HepG2 (cell line): ENCODE measurements around the gene RPL23. TPM values are rescaled to one million over a fixed set of nuclear protein-coding genes. Genes with fewer than 3 reads are reported as not detected.

Source experiments
- GPN1 ChIP-seq: sonication (generic); formaldehyde crosslinking; IDR thresholded peaks from 2 replicates; pipeline ENCODE4 v1.5.1; 2020; ENCODE audit warnings: missing genetic modification reagents, borderline replicate concordance
- HNRNPUL1 ChIP-seq: fragments of 200-400 bp; formaldehyde crosslinking; IDR thresholded peaks from 2 replicates; pipeline ENCODE4 v1.6.1; 2017; ENCODE audit warnings: low read depth, mild to moderate bottlenecking, low read length, moderate library complexity
- JUN ChIP-seq: sonication (generic); formaldehyde crosslinking; IDR thresholded peaks from 2 replicates; pipeline ENCODE4 v1.4.0; 2020; ENCODE audit warnings: mild to moderate bottlenecking, missing genetic modification reagents
- KLF16 ChIP-seq, 2 experiments: sonication (generic) in 1 of 2; formaldehyde crosslinking in 1 of 2; IDR thresholded peaks; 2 replicates each; pipeline versions ENCODE4 v1.6.1 to v1.8.0; 2016 to 2023; ENCODE audit warnings: missing genetic modification reagents in 2 of 2, missing compliant biosample characterization in 1 of 2
- KLF9 ChIP-seq: IDR thresholded peaks from 2 replicates; pipeline ENCODE4 v1.6.1; 2016; ENCODE audit warnings: low read depth
- MTA3 ChIP-seq: sonication (generic); formaldehyde crosslinking; IDR thresholded peaks from 2 replicates; pipeline ENCODE4 v1.4.0; 2020; ENCODE audit warnings: missing genetic modification reagents
- NCOR1 ChIP-seq: fragments of 200-600 bp; sonication (generic); IDR thresholded peaks from 2 replicates; pipeline ENCODE4 v1.7.0; 2017; ENCODE audit warnings: antibody characterized with exemption, low read length, borderline replicate concordance
- NFE2 ChIP-seq: sonication (generic); formaldehyde crosslinking; IDR thresholded peaks from 2 replicates; pipeline ENCODE4 v1.4.0; 2020; ENCODE audit warnings: missing genetic modification reagents
- NFIB ChIP-seq: sonication (generic); formaldehyde crosslinking; IDR thresholded peaks from 2 replicates; pipeline ENCODE4 v1.9.0; 2021; ENCODE audit warnings: missing genetic modification reagents, mild to moderate bottlenecking, borderline replicate concordance
- PREB ChIP-seq: sonication (generic); formaldehyde crosslinking; IDR thresholded peaks from 2 replicates; pipeline ENCODE4 v1.4.0; 2020; ENCODE audit warnings: missing genetic modification reagents
- SP4 ChIP-seq: sonication (generic); formaldehyde crosslinking; IDR thresholded peaks from 2 replicates; pipeline ENCODE4 v1.8.1; 2023; ENCODE audit warnings: mild to moderate bottlenecking, missing genetic modification reagents
- TCF7 ChIP-seq: sonication (generic); IDR thresholded peaks from 2 replicates; pipeline ENCODE4 v1.6.1; 2016; ENCODE audit warnings: antibody characterized with exemption, low read depth
- TFDP1 ChIP-seq: IDR thresholded peaks from 2 replicates; pipeline ENCODE4 v1.6.1; 2016; ENCODE audit warnings: missing compliant biosample characterization, missing genetic modification reagents, borderline replicate concordance
- ZFX ChIP-seq: sonication (generic); formaldehyde crosslinking; IDR thresholded peaks from 2 replicates; pipeline ENCODE4 v1.4.0; 2020; ENCODE audit warnings: mild to moderate bottlenecking, low read depth, missing genetic modification reagents, moderate library complexity
- ZNF121 ChIP-seq: sonication (generic); formaldehyde crosslinking; IDR thresholded peaks from 2 replicates; pipeline ENCODE4 v1.5.0; 2020; ENCODE audit warnings: mild to moderate bottlenecking, missing genetic modification reagents
- ZNF326 ChIP-seq: sonication (generic); formaldehyde crosslinking; IDR thresholded peaks from 2 replicates; pipeline ENCODE4 v1.4.0; 2020; ENCODE audit warnings: missing genetic modification reagents, borderline replicate concordance
- ZNF513 ChIP-seq: sonication (generic); formaldehyde crosslinking; conservative IDR thresholded peaks from 2 replicates; pipeline ENCODE4 v1.5.0; 2020; ENCODE audit warnings: missing genetic modification reagents
- ZNF629 ChIP-seq: sonication (generic); formaldehyde crosslinking; conservative IDR thresholded peaks from 2 replicates; pipeline ENCODE4 v1.5.0; 2020; ENCODE audit warnings: missing genetic modification reagents
- ZNF670 ChIP-seq: sonication (generic); formaldehyde crosslinking; IDR thresholded peaks from 2 replicates; pipeline ENCODE4 v1.8.0; 2022; ENCODE audit warnings: mild to moderate bottlenecking, missing genetic modification reagents, borderline replicate concordance
- ZNF7 ChIP-seq: IDR thresholded peaks from 2 replicates; pipeline ENCODE4 v1.6.1; 2016; ENCODE audit warnings: missing biosample characterization, missing genetic modification reagents
- ZNF704 ChIP-seq: sonication (generic); formaldehyde crosslinking; IDR thresholded peaks from 2 replicates; pipeline ENCODE4 v1.8.1; 2023; ENCODE audit warnings: mild to moderate bottlenecking, inconsistent platforms, moderate library complexity, missing genetic modification reagents, borderline replicate concordance
- ZNF710 ChIP-seq: sonication (generic); formaldehyde crosslinking; IDR thresholded peaks from 2 replicates; pipeline ENCODE4 v1.5.0; 2020; ENCODE audit warnings: mild to moderate bottlenecking, missing genetic modification reagents, borderline replicate concordance
- ZNF841 ChIP-seq: sonication (generic); formaldehyde crosslinking; IDR thresholded peaks from 2 replicates; pipeline ENCODE4 v1.8.1; 2023; ENCODE audit warnings: missing genetic modification reagents, borderline replicate concordance
- polyA plus RNA-seq, 8 experiments: library from polyadenylated mRNA; depleted of rRNA in 3 of 8; stranded (reverse) in 7 of 8; unstranded in 1 of 8; fragments of >200 nt; fragmentation: Illumina TruSeq in 4 of 8; extraction: Trizol in 4 of 8; gene quantifications; 2 replicates each; pipeline versions ENCODE4 v1.2.1 to v1.2.3, GENCODE V29; 2011 to 2016; ENCODE audit warnings: low read depth in 4 of 8, missing spikeins in 1 of 8, mixed read lengths in 1 of 8; ENCODE audit not compliant: insufficient read depth in 1 of 8
- total RNA-seq, 5 experiments: library from RNA; depleted of rRNA; stranded (reverse); fragments of >200 nt; fragmentation: Illumina TruSeq; extraction: Trizol; gene quantifications; 2 replicates each; pipeline ENCODE4 v1.2.3, GENCODE V29; 2016; ENCODE audit warnings: low read depth in 1 of 5

The RPL23 gene
- total and polyA plus RNA-seq, 2 of the 13 experiments (the other 11 are each of a cell fraction or from before 2014, with no cell fraction given): 2,790 to 4,860 TPM

GRCh38 chr17:38870259-38871165 lies 17.0 kb upstream of the RPL23 start (continued):
- TF ChIP-seq MTA3 (CRISPR knock-in tag) (no peak), TFDP1 (CRISPR knock-in tag) (no peak), ZNF7 (CRISPR knock-in tag) (no peak), KLF16 (CRISPR knock-in tag; IDR thresholded peaks at IDR 0.05) (no peak; a peak in 1 of 4 replicates), NFIB (CRISPR knock-in tag) (no peak), ZNF704 (no peak; the same call in 1 of the 2 replicates), NFE2 (CRISPR knock-in tag) (no peak), ZNF326 (no peak), ZNF629 (CRISPR knock-in tag) (no peak), JUN (no peak), ZFX (CRISPR knock-in tag) (no peak; the same call in none of the 2 replicates), ZNF121 (CRISPR knock-in tag) (no peak), NCOR1 (no peak), ZNF670 (CRISPR knock-in tag) (peak; percentile 41; the same call in 1 of the 2 replicates), KLF9 (CRISPR knock-in tag) (no peak), HNRNPUL1 (no peak), GPN1 (CRISPR knock-in tag) (no peak), SP4 (no peak), PREB (no peak), ZNF841 (CRISPR knock-in tag) (no peak), TCF7 (no peak), ZNF710 (CRISPR knock-in tag) (no peak; the same call in 1 of the 2 replicates), ZNF513 (CRISPR knock-in tag) (no peak)
